GM10266 (cell line): ENCODE measurements around the gene LHX5.

Experiments
- DNase-seq: peaks from one replicate; pipeline ENCODE4 v3.0.0; 2012; ENCODE audit errors: extremely low spot score
- CTCF ChIP-seq: IDR thresholded peaks from 2 replicates; pipeline ENCODE4 v1.5.1; 2012; ENCODE audit warnings: mild to moderate bottlenecking, low read depth; ENCODE audit not compliant: control insufficient read depth, insufficient read depth; ENCODE audit errors: missing control alignments

The LHX5 gene

GRCh38 chr12:113428482-113428881 lies 43.2 kb downstream of the LHX5 start:
- DNase-seq: no peak
- TF ChIP-seq CTCF: no peak

DNA sequence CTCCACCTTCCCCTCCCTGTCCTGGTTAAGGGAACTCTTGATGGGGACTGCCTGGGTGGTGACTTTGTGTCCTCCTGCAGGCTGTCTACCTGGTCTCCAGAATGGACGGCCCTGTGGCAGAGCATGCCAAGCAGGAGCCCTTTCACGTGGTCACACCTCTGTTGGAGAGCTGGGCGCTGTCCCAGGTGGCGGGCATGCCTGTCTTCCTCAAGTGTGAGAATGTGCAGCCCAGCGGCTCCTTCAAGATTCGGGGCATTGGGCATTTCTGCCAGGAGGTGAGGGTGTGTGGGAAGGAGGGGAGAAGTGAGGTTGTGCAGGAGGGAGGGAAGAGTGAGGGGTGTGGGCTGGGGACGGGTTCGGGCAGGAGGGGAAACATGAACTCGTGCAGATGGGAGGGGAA lies 43.8 kb downstream of the LHX5 start:
- no peak for DNase-seq
- no peak for TF ChIP-seq CTCF

- TF ChIP-seq CTCF: no peak
- DNase-seq: no peak
Measured at GRCh38 chr12:113425960-113426453, 45.7 kb downstream of the LHX5 start.

GRCh38 chr12:113424915-113425823 lies 46.5 kb downstream of the LHX5 start:
- peak; percentile 59 for DNase-seq
- TF ChIP-seq CTCF: peak; percentile 79

- TF ChIP-seq CTCF: no peak
- no peak for DNase-seq
Measured at GRCh38 chr12:113424456-113424855, 47.2 kb downstream of the LHX5 start.

DNA sequence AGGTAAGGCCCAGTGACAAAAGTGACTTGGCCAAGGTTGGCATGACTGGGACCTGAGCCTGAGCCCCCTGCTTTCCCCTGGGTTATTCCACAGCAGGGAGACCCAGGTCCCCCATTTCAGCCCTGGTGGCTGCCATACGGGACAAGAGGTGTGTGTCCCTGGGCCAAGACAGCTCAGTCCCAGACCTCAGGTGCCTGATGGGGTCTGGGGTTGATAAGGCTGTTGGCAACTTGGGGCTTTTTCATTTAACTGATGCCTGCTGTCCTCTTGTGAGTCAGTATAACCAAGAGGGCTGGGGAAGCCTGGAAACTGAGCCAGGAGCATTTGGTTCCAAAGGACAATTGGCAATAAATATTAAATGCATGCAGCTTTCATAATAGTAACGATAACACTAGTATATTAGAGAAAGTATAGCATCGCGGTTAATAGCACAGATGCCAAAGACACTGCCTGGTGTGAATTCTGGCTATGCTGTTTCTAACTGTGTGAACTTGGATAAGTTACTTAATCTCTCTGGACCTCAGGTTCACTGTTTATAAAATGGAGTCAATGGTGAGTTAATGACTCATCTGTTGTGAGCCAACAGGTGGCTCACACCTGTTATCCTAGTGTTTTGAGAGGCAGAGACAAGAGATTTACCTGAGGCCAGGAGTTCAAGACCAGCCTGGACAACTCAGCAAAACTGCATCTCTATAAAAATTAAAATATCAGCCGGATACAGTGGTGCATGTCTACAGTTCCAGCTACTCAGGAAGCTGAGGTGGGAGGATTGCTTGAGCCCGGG lies 48.6 kb downstream of the LHX5 start:
- DNase-seq: no peak
- no peak for TF ChIP-seq CTCF
